ENCODE measurements around the gene PRXL2A.
"Not testable (repeated sequence)": the region's sequence is repeated elsewhere in the genome, so short reads cannot be mapped to it uniquely, and the experiment has no call there.

Gene PRXL2A

DNA sequence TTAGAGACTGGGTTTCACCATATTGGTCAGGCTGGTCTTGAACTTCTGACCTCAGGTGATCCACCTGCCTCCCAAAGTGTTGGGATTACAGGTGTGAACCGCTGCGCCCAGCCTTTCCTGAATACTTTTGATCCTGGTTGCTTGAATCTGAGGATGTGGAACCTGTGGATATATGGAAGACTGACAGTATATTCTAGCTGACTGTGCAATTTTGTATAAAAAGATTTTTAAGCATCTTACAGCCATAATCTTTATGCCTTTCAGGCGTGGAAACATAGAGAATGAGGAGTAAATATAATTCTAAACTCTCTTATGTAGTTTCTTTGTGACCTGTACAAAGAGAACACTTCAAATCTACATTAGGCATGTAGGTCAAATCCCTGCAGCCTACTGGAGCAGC, 61.9 kb downstream of the PRXL2A start:
- H3K4me3 ChIP-seq (ENCODE audit: low read length), result no peak overlapping the region
- DNase-seq (ENCODE audit: low read depth, low spot score), result no peak

DNA sequence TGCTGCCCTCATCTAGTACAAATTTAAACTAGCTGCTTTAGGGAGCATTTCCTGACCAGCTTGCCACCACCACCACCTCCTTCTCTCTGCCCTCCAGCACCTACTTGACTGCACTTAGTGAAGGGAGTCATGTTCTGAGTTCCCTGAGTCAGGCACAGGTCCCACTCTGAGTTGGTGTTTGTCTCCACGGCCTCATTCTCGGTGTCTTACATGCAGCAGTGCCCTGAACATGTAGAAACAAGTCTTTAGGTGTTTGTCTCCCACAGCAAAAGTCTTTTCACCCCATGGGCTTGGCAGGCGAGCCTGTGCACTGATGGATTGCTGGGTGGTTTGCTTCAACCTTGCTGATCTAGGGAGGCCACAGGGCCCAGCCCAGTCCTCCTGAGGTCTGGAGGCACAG, 62.6 kb downstream of the PRXL2A start:
- no peak for DNase-seq (ENCODE audit: low read depth, low spot score)
- H3K4me3 ChIP-seq (ENCODE audit: low read length), result no peak overlapping the region

DNA sequence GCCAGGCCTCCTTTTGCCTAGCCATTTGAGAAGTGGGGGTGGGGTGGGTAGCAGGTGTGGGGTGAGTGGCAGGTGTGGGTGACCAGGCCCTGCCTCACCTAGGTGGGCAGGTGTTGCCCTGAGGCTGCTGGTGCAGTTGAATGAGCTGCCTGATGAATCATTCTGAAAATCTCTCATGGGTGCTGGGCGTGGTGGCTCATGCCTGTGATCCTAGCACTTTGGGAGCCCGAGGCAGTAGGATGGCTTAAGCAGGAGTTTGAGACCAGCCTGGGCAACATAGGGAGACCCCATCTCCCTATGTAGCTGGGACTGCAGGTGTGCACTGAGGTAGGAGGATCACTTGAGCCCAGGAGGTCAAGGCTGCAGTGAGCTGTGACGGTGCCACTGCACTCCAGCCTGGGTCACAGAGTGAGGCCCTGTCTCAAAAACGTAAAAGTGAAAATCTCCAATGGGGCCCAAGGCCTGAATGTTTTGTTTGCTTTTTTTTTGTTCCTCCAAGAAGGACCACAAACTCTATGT, 63.4 kb downstream of the PRXL2A start:
- no peak overlapping the region for H3K4me3 ChIP-seq (ENCODE audit: low read length)
- no peak for DNase-seq (ENCODE audit: low read depth, low spot score)

DNA sequence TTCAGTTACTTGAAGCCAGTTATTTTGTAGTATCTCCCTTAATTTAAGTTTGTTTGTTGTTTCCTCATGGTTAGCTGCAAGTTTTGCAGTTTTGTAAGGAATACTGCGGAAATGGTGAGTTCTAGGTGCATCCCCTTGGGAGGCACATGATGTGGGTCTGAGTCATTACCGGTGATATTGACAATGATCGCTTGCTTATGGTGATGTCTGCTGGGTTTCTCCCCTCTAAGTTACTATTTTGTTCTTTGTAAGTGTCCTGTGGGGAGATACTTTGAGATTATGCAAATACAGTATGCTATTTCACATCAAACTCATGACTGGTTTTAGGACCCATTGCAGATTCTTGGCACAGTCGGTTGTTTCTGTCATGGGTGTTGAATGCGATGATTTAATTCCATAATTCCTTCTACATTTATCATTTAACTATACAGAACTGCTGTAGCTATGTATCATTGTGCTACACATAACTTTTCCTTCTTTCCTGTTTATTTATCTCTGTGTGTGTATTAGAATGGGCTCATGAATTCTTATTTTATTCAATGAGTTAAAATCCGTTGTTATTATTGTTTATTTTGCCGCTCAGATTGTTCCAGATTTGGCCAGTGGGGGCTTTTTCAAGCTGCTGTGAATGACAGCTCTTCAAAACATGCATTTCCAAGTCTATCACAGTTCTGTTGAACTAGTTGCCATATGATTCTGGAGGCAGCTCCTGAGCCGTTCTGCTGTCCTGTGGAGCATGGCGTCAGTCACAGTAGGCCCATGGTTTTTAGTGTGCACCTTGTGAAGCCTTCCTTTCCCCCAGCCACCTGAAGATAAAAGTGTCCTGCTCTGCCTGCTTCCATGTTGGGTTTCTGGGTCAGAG, 64.1 kb downstream of the PRXL2A start:
- no peak for DNase-seq (ENCODE audit: low read depth, low spot score)
- no peak overlapping the region for H3K4me3 ChIP-seq (ENCODE audit: low read length)

DNA sequence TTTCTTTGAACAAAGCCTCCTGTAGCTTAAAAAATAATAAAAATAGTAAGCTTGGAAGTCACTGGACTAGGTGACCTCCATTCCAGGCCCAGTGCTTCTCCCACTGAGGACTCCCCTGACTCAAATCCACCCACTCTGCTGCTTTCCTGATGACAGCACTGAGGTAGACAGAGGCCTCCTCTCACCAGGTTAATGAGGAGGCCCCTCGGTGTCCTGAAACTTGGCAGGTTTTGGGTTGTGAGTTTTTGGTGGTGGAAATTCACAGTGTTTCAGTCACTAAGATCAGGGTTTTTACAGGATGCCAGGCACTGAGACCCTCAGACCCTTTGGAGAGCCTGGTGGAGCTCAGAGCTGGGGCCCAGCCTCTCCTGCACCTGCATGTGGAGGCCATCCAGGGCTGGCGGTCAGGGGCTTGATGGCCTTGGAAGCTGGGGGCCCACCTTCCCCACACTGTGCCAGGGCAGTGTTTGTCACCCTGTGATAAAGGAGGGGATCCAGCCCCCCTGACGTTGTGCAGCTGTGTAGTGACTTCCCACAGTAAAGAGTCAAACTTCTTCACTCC, 64.8 kb downstream of the PRXL2A start:
- no peak for DNase-seq (ENCODE audit: low read depth, low spot score)
- no peak overlapping the region for H3K4me3 ChIP-seq (ENCODE audit: low read length)

DNA sequence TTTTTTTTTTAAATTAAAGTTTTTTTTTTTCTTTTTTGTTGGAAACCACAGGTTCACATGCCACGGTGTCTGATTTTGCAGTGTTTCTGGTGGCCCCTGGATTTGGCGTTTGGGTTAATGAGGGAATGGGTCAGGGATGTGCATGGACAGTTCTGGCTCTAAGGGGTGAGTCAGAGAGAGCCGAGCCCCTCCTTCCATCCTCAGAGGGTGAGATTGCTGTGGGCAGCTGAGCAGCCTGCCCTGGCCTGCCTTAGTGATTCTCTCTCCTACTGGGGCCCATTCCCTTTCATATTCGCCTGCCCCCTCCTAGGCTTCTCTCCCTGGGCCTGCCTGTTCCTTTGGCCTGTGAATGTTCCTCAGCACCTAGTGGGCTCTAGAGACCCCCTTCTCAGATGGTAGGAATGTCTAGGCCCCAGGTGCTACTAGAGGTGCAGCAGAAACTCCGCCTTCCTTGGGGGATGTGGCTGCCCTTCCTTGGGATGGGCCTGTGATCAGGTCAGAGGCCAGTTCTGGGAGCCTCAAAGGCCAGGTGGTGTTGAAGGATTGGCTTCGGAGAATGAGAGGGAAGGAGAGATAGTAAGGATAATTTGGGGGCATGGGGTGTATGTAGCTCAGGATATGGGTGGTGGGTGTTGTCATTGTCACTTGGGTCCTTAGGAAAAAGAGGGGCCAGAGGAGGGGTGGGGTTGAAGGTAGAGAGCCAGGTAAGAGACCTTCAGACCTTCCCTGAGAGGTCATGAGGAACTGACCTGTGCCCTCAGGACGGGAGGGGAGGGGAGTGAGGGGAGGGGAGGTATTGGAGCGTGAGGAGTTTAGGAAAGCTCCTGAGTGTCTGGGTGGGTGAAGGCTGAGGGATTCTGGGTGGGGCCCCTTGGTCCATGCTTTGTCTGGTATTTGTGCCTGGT, 65.6 kb downstream of the PRXL2A start:
- DNase-seq (ENCODE audit: low read depth, low spot score), result no peak

DNA sequence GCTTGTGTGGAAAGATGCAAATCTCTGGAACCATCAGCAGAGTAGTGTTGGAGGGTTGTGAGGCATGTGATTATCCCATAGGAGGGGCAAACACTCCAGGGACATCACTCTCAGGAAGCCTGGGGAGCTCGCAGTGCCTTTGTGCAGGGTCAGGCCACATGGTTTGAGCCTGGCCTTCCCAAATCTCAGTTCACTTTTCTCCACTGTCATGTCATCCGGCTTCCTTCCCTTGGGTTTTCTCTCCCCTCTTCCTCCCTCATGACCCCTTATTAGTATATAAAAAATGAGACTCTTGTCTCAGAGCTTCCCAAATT, 66.2 kb downstream of the PRXL2A start:
- H3K4me3 ChIP-seq (ENCODE audit: low read length), result no peak overlapping the region
- DNase-seq (ENCODE audit: low read depth, low spot score), result no peak

More for the DNA sequence above, 65.6 kb downstream of the PRXL2A start:
- H3K4me3 ChIP-seq (ENCODE audit: low read length), result no peak overlapping the region

DNA sequence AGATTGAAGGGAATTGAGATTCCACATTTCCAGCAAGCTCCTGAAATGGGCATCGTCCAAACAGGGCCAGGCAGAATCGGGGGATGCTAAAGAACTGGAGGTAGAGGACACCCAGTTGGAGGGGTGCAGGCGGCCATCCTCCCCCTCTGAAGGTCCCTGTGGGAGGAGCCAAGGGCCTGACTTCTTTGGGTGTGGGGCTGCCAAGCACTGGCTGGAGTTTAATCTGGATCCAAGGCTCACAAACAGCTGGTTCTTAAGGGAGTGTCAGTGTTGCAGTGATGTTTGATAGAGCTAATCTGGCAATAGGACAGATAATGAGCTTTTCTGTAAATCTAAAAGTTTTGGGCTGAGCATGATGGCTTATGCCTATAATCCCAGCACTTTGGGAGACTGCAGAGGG, 66.6 kb downstream of the PRXL2A start:
- no peak overlapping the region for H3K4me3 ChIP-seq (ENCODE audit: low read length)
- no peak for DNase-seq (ENCODE audit: low read depth, low spot score)

DNA sequence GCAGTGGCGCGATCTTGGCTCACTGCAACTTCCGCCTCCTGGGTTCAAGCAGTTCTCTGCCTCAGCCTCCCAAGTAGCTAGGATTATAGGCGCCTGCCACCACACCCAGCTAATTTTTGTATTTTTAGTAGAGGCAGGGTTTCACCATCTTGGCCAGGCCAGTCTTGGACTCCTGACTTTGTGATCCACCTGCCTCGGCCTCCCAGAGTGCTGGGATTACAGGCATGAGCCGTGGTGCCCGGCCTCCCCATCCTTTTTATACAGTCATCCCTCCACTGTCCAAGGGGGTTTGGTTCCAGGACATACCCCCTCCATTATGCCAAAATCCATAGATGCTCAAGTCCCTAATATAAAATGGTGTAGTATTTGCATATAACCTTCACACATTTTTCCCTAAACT, 67.3 kb downstream of the PRXL2A start:
- not testable (repeated sequence) for DNase-seq (ENCODE audit: low read depth, low spot score); H3K4me3 ChIP-seq (ENCODE audit: low read length)

DNA sequence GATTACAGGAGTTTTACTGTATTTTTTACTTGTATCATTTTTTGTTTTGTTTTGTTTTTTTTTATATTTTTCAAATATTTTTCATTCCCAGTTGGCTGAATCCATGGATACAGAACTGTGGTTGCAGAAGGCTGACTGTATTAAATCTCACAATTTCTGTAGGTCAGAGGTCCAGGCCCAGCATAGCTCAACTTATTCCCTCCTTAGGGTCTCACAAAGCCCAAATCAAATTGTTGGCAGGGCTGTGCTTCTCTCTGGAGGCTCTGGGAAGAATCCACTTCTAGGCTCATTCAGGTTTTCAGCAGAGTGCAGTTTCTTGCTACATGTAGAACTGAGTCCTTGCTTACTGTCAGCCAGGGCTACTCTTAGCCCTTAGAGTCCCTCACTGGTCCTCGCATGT, 68.3 kb downstream of the PRXL2A start:
- no peak overlapping the region for H3K4me3 ChIP-seq (ENCODE audit: low read length)

DNA sequence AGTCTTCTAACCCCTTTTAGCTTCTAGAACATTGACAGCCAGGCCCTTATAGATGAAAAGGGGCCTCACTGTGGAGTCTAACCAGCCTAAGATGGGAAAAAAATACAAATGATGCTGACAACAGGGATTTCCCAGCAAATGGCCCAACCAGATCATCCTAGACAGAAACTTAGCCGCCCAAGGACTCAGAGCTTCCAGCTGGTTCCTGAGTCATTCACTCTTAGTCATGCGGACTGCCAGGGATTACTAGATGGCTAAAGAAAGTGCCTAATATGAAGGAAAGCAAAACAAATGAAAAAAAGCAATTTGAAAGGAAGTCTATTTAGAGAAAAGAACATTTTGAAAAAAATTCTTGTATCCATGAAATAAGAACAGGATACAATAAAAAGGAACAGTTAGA, 69.5 kb downstream of the PRXL2A start:
- no peak for DNase-seq (ENCODE audit: low read depth, low spot score)
- H3K4me3 ChIP-seq (ENCODE audit: low read length), result no peak overlapping the region

More for the DNA sequence above, 68.3 kb downstream of the PRXL2A start:
- no peak for DNase-seq (ENCODE audit: low read depth, low spot score)

DNA sequence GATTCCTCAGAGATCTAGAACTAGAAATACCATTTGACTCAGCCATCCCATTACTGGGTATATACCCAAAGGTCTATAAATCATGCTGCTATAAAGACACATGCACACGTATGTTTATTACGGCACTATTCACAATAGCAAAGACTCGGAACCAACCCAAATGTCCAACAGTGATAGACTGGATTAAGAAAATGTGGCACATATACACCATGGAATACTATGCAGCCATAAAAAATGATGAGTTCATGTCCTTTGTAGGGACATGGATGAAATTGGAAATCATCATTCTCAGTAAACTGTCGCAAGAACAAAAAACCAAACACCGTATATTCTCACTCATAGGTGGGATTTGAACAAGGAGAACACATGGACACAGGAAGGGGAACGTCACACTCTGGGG, 72.0 kb downstream of the PRXL2A start:
- not testable (repeated sequence) for DNase-seq (ENCODE audit: low read depth, low spot score); H3K4me3 ChIP-seq (ENCODE audit: low read length)

DNA sequence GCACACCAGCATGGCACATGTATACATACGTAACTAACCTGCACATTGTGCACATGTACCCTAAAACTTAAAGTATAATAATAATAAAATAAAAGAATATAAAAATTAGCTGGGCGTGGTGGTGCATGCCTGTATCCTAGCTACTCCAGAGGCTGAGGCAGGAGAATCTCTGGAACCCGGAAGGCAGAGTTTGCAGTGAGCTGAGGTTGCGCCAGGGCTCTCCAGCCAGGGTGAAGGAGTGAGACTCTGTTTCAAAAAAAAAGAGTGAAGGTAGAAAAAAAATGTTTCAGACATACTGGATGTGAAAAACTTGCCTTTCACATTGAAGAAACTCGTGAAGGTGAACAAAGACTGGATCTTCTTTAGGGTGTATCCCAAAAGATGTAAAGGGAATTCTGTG, 72.5 kb downstream of the PRXL2A start:
- no peak overlapping the region for H3K4me3 ChIP-seq (ENCODE audit: low read length)
- DNase-seq (ENCODE audit: low read depth, low spot score), result no peak

DNA sequence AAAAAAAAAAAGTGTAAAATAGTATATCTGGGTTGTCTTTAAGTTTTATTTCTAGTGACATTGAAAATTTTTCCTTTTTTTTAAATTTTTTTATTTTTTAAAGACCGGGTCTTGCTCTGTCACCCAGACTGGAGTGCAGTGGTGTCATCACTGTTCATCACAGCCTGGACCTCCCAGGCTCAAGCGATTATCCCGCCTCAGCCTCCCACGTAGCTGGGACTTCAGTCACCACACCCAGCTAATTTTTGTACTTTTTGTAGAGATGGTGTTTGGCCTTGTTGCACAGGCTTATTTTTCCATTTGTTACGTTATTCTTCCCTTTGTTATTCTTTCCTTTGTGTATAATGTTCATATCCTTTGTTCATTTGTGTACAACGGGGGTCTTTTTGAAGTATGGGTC, 75.9 kb downstream of the PRXL2A start:
- DNase-seq (ENCODE audit: low read depth, low spot score), result no peak

DNA sequence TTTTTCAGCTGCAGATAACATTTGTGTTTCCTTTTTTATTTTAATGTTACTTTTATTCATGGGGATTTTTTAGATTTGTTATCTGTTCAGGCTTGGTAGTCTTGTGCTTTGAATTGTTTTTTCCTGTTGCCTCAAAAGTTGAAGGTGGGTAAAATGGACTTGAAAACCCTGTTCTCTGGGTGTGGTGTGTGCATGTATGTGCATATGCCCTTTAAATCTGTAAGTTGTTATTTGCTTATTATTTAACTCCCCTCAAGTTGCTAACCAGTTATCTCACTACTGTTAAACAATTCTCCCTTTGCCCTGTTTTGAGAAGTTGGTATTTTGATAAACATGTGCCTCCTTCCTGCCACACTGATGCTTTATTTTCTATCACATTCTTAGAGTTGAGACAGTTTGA, 76.3 kb downstream of the PRXL2A start:
- no peak overlapping the region for H3K4me3 ChIP-seq (ENCODE audit: low read length)
- no peak for DNase-seq (ENCODE audit: low read depth, low spot score)

More for the DNA sequence above, 75.9 kb downstream of the PRXL2A start:
- no peak overlapping the region for H3K4me3 ChIP-seq (ENCODE audit: low read length)

DNA sequence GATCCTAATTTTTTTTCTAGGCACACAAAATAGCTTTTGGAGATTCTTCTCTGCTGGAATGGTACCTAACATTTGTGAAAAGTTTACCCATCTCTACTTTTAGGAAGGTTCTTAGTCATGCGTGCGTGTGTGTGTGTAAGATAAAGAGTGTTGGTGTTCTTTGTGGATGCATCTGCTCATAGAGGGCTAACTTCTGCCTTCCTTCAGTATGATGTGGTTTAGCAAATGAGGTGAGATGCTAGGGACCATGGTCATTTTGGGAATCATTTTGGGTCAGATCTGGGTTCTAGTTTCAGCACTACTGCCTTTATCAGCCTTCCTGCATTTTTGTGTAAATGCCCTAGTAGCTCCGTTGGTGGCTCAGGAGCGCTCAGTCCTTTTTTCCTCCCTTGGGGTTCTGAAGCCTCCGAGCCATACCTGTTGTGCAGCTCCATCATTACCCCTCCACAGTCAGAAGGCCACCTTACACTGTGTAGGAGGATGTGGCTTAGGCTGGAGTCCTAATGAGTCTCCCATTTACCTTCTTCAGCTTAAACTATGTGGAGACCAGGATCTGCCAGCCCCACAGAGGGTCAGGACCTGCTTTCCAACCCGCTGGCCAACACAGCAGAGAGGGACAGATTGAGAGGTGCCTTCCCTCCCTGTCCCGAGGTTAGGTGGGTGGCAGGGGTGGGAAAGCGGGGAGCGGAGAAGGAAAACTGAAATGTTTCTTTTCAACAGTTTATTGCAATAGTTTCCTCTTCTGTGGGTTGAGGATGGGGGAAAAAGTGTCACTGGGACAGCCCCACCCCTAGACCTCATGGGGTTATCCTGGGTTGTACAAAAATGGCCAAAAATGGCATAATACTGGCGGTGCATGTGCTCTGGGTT, 77.0 kb downstream of the PRXL2A start:
- no peak for DNase-seq (ENCODE audit: low read depth, low spot score)
- no peak overlapping the region for H3K4me3 ChIP-seq (ENCODE audit: low read length)

DNA sequence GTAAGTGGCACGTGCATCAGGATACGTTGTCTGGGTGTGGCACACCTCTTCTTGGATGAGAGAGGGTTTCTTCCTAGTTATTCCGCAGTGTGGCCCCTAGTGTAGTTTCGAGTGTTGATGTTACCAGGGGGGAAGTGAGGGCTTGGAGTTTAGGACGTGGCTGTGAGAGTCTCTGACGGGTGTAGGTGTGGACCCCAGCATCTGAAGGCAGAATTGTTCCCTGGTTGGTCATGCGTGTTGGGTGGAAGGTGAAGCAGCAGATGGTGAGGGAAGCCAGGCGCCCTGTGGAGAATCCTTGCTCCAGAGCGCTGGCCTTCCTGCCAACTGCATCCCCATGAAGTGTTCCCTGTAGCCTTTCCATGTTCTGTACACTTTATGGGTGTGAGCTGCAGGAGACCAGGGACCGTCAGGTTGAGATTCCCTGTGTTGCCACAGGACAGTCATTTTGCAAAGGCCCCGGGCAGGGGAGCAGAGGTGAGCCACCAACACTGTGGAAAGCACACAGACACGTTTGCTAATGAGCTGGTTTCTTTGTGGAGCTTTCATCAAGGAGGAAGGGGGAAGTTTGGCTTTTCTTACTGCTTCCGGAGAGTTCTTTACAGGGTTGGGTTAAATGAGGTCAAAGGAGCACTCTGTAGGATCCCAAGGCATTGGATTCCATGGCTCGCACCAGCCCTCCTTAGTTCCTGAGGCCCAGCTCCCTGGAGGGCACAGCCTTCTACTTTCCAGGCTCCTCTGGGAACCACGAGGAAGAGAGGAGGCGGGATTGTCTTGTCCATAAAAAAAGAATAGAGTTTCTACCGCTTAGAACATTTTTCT, 77.8 kb downstream of the PRXL2A start:
- no peak for DNase-seq (ENCODE audit: low read depth, low spot score)
- no peak overlapping the region for H3K4me3 ChIP-seq (ENCODE audit: low read length)

All from Jurkat, Clone E6-1 (cell line).